ENCODE measurements around the gene UQCR11. TPM values are rescaled to one million over a fixed set of nuclear protein-coding genes. Genes with fewer than 3 reads are reported as not detected.
A peak's percentile ranks its signal among the peaks of the same experiment; 100 is the strongest.

UQCR11 gene
- total and polyA plus RNA-seq, 5 donors from 2014 or later = 126 to 819 (median 574) TPM

DNA sequence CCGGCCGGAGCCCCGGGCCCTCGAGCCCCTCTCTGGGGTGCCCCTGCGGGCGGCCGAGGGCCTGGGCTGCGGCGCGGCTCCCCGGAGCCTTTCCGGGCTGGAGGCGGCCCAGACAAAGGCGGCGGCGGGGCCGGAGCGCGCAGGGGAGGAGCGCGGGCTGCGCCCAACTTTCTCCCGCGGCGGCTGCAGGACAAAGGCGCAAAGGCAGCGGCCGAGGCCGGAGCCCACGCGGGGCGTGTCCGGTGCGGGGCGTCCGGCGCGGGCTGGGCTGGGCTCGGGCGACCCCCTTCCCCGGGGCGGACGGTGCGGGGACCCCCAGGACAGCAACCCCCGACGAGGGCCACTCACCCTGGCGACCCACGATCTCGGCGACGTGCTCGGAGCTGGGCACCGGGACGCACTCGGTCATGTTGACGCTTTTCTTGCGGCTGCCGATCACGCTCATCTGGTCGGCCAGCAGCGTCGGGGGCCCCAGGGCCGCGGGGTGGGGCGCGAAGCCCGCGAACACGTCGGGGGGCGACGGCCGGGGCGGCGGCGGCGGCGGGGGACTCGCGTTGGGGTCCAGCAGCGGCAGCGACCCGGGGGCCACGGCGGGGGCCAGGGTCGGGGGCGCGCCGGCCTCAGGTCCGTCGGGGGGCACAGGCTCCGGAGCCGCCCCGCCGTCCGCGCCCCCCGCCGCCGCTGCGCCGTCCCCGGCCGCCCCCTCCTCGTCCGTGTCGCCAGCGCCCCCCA, 38.0 kb downstream of the UQCR11 start:
- peaks cover 9% of the 10 kb centered on the region for H3K4me1 ChIP-seq (ENCODE audit: control insufficient read depth, insufficient read depth, low read length, poor library complexity, severe bottlenecking)
- H3K36me3 ChIP-seq (ENCODE audit: control insufficient read depth, insufficient read depth, low read length) = no peaks in the 10 kb centered on the region
- no peak for DNase-seq
- H3K36me3 Mint-ChIP-seq = no peaks in the 10 kb centered on the region
- peaks cover 22% of the 10 kb centered on the region for H3K27me3 Mint-ChIP-seq
- peaks cover 0 to 2% (median 0%) of the 10 kb centered on the region in 4 donors for H3K4me1 Mint-ChIP-seq
- no peaks in the 10 kb centered on the region for H3K9me3 ChIP-seq (ENCODE audit: control insufficient read depth in 2 of 2, low read length in 2 of 2)
- no peak overlapping the region for H3K4me3 ChIP-seq (ENCODE audit: low read depth, low read length)
- peak overlapping the region in 1 of 4 donors; percentile 55 for H3K4me3 Mint-ChIP-seq
- no peak for ATAC-seq (ENCODE audit: low read depth in 2 of 2)
- H3K27me3 ChIP-seq (ENCODE audit: control insufficient read depth, insufficient read depth, low read length) = no peaks in the 10 kb centered on the region
- peaks cover 0 to 2% (median 0%) of the 10 kb centered on the region in 7 donors for H3K9me3 Mint-ChIP-seq
- no peak overlapping the region for H3K27ac ChIP-seq (ENCODE audit: insufficient read depth, low read length, poor library complexity, severe bottlenecking)
- no peak overlapping the region for H3K27ac Mint-ChIP-seq

DNA sequence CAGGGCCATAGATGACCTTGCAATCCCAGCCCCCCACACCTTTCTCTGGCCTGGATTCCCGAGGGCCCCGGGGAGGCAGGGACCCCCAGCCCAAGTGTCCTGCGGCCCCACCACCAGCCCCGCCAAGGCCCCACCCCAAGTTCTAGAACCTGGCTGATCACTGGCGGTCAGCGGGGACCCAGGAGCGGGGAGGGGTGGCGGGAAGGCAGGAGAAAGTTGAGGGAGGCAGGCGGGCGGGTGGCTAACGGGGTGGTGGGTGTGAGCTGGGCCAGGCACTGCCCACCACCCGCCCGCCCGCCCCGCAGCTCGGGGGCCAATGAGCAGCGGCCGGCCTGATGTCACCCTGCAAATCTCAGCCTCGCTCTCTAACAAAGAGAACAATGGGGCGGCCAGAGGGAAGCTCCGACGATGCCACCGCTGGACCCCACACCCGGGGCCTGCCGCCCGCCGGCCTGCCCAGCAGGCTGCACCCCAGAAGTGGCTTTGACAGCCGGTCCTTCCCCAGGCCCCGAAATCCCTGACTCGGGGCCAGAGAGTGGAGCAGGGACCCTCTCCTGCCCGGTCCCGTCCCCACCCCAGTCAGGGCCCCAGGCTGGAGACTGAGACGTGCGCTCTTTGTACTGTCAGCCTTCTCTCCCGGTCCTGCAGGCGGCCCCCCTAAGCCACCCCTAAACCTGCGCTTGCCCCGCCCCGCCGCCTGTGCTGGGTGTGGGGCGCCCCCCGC, 38.7 kb downstream of the UQCR11 start:
- no peak overlapping the region for H3K27ac Mint-ChIP-seq
- H3K36me3 Mint-ChIP-seq = no peaks in the 10 kb centered on the region
- Histone ChIP-seq H3K9me3 (ENCODE audit: control insufficient read depth in 2 of 2, low read length in 2 of 2) (no peaks in the 10 kb centered on the region), H3K4me1 (ENCODE audit: control insufficient read depth, insufficient read depth, low read length, poor library complexity, severe bottlenecking) (peaks cover 9% of the 10 kb centered on the region), H3K27me3 (ENCODE audit: control insufficient read depth, insufficient read depth, low read length) (no peaks in the 10 kb centered on the region), H3K27ac (ENCODE audit: insufficient read depth, low read length, poor library complexity, severe bottlenecking) (no peak overlapping the region), H3K36me3 (ENCODE audit: control insufficient read depth, insufficient read depth, low read length) (no peaks in the 10 kb centered on the region), H3K4me3 (ENCODE audit: low read depth, low read length) (no peak overlapping the region)
- H3K4me1 Mint-ChIP-seq = peaks cover 0 to 2% (median 0%) of the 10 kb centered on the region in 4 donors
- no peak overlapping the region for H3K4me3 Mint-ChIP-seq
- no peak for ATAC-seq (ENCODE audit: low read depth in 2 of 2)
- no peak for DNase-seq
- peaks cover 0 to 2% (median 0%) of the 10 kb centered on the region in 7 donors for H3K9me3 Mint-ChIP-seq
- peaks cover 21% of the 10 kb centered on the region for H3K27me3 Mint-ChIP-seq

DNA sequence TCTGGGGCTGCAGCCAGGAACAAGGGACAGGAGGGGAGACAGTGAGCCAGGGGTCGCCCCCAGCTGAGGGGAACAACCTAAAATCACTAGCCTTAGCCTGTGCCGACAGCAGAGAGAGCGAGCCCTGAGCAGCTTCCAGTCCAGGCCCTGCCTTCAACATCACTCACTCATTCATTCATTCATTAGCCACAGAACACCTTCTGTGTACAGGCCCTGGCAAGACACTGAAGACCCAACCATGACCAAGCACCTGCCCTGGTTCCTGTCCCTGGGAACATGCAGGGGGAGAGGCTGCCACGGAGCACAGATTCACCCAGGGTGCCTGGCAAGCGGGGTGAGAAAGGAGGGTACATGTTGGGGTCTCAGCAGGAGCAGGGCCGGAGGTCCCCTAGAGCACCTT, 42.0 kb downstream of the UQCR11 start:
- H3K27me3 Mint-ChIP-seq = peaks cover 4% of the 10 kb centered on the region
- no peak overlapping the region for H3K27ac ChIP-seq (ENCODE audit: insufficient read depth, low read length, poor library complexity, severe bottlenecking)
- no peak overlapping the region for H3K27ac Mint-ChIP-seq
- no peaks in the 10 kb centered on the region for H3K4me1 Mint-ChIP-seq
- ATAC-seq (ENCODE audit: low read depth in 2 of 2) (no peak), DNase-seq (no peak)
- peak overlapping the region in 2 of 4 donors; percentile 56 to 68 for H3K4me3 Mint-ChIP-seq
- no peaks in the 10 kb centered on the region for H3K36me3 ChIP-seq (ENCODE audit: control insufficient read depth, insufficient read depth, low read length)
- H3K4me1 ChIP-seq (ENCODE audit: control insufficient read depth, insufficient read depth, low read length, poor library complexity, severe bottlenecking) = peaks cover 4% of the 10 kb centered on the region
- H3K9me3 Mint-ChIP-seq = peaks cover 0 to 1% (median 0%) of the 10 kb centered on the region in 7 donors
- H3K4me3 ChIP-seq (ENCODE audit: low read depth, low read length) = no peak overlapping the region
- H3K27me3 ChIP-seq (ENCODE audit: control insufficient read depth, insufficient read depth, low read length) = no peaks in the 10 kb centered on the region
- no peaks in the 10 kb centered on the region for H3K9me3 ChIP-seq (ENCODE audit: control insufficient read depth in 2 of 2, low read length in 2 of 2)
- no peaks in the 10 kb centered on the region for H3K36me3 Mint-ChIP-seq

DNA sequence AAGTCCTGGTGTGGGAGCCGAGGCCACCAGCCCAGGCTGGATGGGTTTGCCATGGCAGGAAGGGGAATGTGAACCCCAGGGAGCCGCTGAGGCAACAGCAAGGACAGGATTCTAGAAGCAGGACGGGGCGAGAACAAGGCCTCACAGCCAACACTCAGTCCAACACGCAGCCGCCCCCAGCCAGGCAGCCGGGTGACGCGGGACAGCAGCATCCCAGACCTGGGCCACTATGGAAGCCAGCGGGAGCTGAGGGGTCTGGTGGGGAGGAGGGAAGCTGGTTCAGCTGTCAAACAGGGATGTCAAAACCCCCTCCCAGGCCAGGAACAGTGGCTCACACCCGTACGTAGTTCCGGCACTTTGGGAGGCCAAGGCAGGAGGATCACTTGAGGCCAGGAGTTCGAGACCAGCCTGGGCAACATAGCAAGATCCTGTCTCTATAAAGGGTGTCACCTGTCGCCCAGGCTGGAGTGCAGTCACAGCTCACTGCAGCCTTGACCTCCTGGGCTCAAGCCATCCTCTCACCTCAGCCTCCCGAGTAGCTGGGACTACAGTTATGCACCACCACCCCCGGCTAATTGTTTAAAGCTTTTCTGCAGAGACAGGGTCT, 43.9 kb downstream of the UQCR11 start:
- H3K4me1 ChIP-seq (ENCODE audit: control insufficient read depth, insufficient read depth, low read length, poor library complexity, severe bottlenecking) = no peaks in the 10 kb centered on the region
- no peak overlapping the region for H3K4me3 ChIP-seq (ENCODE audit: low read depth, low read length)
- Mint-ChIP-seq H3K36me3 (no peaks in the 10 kb centered on the region), H3K9me3 (peaks cover 0 to 1% (median 0%) of the 10 kb centered on the region in 7 donors), H3K4me1 (no peaks in the 10 kb centered on the region), H3K27ac (no peak overlapping the region), H3K27me3 (peaks cover 4% of the 10 kb centered on the region), H3K4me3 (no peak overlapping the region)
- no peak overlapping the region for H3K27ac ChIP-seq (ENCODE audit: insufficient read depth, low read length, poor library complexity, severe bottlenecking)
- H3K27me3 ChIP-seq (ENCODE audit: control insufficient read depth, insufficient read depth, low read length) = no peaks in the 10 kb centered on the region
- H3K36me3 ChIP-seq (ENCODE audit: control insufficient read depth, insufficient read depth, low read length) = no peaks in the 10 kb centered on the region
- ATAC-seq (ENCODE audit: low read depth in 2 of 2) (no peak), DNase-seq (no peak)
- H3K9me3 ChIP-seq (ENCODE audit: control insufficient read depth in 2 of 2, low read length in 2 of 2) = no peaks in the 10 kb centered on the region

DNA sequence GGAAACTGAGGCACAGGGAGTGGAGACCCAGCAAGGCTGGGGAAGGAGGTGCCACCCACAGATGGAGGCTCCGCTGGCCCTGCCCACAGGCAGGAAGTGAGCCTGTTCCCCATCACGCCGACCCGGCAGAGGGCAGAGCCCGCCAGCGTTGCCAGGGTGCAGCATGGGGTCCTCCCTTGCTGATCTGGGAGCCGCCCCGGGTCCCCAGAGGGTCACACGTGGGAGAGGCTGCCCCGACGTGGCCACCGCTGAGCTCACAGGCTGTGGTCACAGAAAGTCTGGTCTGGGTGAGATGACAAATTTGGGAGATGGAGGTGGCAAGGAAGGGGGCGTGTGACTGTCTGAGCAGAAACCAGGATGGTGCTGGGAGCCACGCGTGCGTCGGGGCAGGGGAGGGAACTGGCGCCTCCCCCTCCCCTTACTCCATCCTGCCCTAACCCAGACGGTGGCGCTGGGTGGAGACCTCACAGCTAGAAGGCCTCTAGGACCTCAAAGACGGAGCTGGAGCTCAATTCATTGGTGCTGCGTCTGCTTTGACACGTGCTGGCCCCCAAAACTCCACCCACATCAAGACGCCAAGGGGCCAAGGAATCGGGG, 44.9 kb downstream of the UQCR11 start:
- no peaks in the 10 kb centered on the region for H3K9me3 ChIP-seq (ENCODE audit: control insufficient read depth in 2 of 2, low read length in 2 of 2)
- peaks cover 4% of the 10 kb centered on the region for H3K27me3 Mint-ChIP-seq
- H3K36me3 Mint-ChIP-seq = no peaks in the 10 kb centered on the region
- H3K4me3 ChIP-seq (ENCODE audit: low read depth, low read length) = no peak overlapping the region
- no peak overlapping the region for H3K27ac Mint-ChIP-seq
- H3K27ac ChIP-seq (ENCODE audit: insufficient read depth, low read length, poor library complexity, severe bottlenecking) = no peak overlapping the region
- no peak for ATAC-seq (ENCODE audit: low read depth in 2 of 2)
- H3K9me3 Mint-ChIP-seq = peaks cover 0 to 1% (median 0%) of the 10 kb centered on the region in 7 donors
- no peaks in the 10 kb centered on the region for H3K27me3 ChIP-seq (ENCODE audit: control insufficient read depth, insufficient read depth, low read length)
- H3K36me3 ChIP-seq (ENCODE audit: control insufficient read depth, insufficient read depth, low read length) = no peaks in the 10 kb centered on the region
- no peak for DNase-seq
- H3K4me1 Mint-ChIP-seq = no peaks in the 10 kb centered on the region
- no peak overlapping the region for H3K4me3 Mint-ChIP-seq
- no peaks in the 10 kb centered on the region for H3K4me1 ChIP-seq (ENCODE audit: control insufficient read depth, insufficient read depth, low read length, poor library complexity, severe bottlenecking)

DNA sequence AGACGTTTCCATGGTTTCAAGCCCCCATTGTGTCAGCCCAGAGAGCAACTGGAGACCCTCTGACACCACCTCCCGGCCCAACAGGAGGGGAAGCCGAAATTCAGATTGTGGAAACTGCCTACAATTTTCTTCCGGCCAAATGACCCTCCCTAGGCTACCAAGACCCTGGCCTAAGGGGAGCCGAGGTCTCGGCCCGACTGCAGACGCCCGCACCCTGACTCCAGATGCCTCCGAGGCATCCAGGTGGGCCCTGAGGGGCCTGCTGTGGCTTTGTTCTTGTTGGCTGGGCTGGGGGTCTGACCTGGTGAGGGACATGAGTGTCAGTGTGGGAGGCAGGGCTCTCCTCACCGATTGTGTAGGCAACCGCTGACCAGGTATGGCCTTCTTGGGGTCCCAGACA, 46.7 kb downstream of the UQCR11 start:
- no peak for ATAC-seq (ENCODE audit: low read depth in 2 of 2)
- no peak overlapping the region for H3K27ac Mint-ChIP-seq
- no peaks in the 10 kb centered on the region for H3K27me3 Mint-ChIP-seq

DNA sequence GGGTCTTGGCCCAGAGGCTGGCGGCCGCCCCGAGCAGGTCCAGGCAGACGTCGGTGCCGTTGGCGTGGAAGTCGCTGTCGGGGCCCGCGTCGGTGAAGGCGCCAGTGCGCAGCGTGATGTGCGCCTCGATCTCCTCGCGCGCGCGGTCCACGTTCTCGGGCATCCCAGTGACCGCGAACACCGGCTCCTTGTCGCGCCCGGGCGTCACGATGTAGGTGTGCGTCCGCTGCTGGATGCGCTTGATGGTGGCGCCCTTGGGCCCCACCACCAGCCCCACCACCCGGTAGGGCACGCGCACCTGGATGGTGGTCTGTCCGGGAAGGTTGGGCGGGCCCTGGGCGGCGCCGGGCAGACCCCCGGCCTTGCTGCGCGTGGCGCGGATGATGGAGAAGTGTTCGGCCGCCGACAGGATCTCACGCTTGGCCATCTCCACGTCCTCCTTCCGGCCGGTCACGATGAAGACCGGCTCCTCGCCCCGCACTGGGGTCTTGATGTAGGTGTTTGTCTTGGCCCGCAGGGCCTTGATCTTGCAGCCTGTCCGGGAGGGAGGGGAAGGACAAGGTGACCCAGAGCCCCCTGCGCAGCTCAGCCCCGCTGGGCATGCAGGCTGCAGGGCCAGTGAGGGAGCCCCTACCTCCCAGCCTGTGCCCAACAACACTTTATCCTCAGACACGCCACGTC, 48.7 kb downstream of the UQCR11 start:
- no peaks in the 10 kb centered on the region for H3K27me3 ChIP-seq (ENCODE audit: control insufficient read depth, insufficient read depth, low read length)
- no peak overlapping the region for H3K27ac ChIP-seq (ENCODE audit: insufficient read depth, low read length, poor library complexity, severe bottlenecking)
- H3K27ac Mint-ChIP-seq = no peak overlapping the region
- H3K9me3 Mint-ChIP-seq = no peaks in the 10 kb centered on the region
- no peaks in the 10 kb centered on the region for H3K4me1 ChIP-seq (ENCODE audit: control insufficient read depth, insufficient read depth, low read length, poor library complexity, severe bottlenecking)
- no peaks in the 10 kb centered on the region for H3K27me3 Mint-ChIP-seq
- H3K4me3 ChIP-seq (ENCODE audit: low read depth, low read length) = no peak overlapping the region
- no peaks in the 10 kb centered on the region for H3K36me3 ChIP-seq (ENCODE audit: control insufficient read depth, insufficient read depth, low read length)
- H3K9me3 ChIP-seq (ENCODE audit: control insufficient read depth in 2 of 2, low read length in 2 of 2) = no peaks in the 10 kb centered on the region
- no peaks in the 10 kb centered on the region for H3K4me1 Mint-ChIP-seq
- ATAC-seq (ENCODE audit: low read depth in 2 of 2) = no peak
- no peak for DNase-seq
- H3K4me3 Mint-ChIP-seq = no peak overlapping the region
- no peaks in the 10 kb centered on the region for H3K36me3 Mint-ChIP-seq

More for the DNA sequence above, 46.7 kb downstream of the UQCR11 start:
- Histone ChIP-seq H3K27me3 (ENCODE audit: control insufficient read depth, insufficient read depth, low read length) (no peaks in the 10 kb centered on the region), H3K4me1 (ENCODE audit: control insufficient read depth, insufficient read depth, low read length, poor library complexity, severe bottlenecking) (no peaks in the 10 kb centered on the region), H3K9me3 (ENCODE audit: control insufficient read depth in 2 of 2, low read length in 2 of 2) (no peaks in the 10 kb centered on the region), H3K36me3 (ENCODE audit: control insufficient read depth, insufficient read depth, low read length) (no peaks in the 10 kb centered on the region), H3K4me3 (ENCODE audit: low read depth, low read length) (no peak overlapping the region), H3K27ac (ENCODE audit: insufficient read depth, low read length, poor library complexity, severe bottlenecking) (no peak overlapping the region)
- no peak for DNase-seq
- Mint-ChIP-seq H3K4me1 (no peaks in the 10 kb centered on the region), H3K9me3 (no peaks in the 10 kb centered on the region), H3K36me3 (no peaks in the 10 kb centered on the region), H3K4me3 (no peak overlapping the region)
